HG03378 (cell line): ENCODE measurements around the gene C2.
"Not testable (repeated sequence)": the region's sequence is repeated elsewhere in the genome, so short reads cannot be mapped to it uniquely, and the experiment has no call there.

ENCODE experiments used
- ATAC-seq: cut with Tn5 transposase; IDR thresholded peaks from one replicate; pipeline ENCODE4 v1.9.1; 2021; ENCODE audit warnings: mild to moderate bottlenecking, moderate library complexity; ENCODE audit not compliant: unreplicated experiment

The C2 gene

GRCh38 chr6:31920811-31921210, 6.7 kb upstream of the C2 start:
- ATAC-seq: no peak

- ATAC-seq: no peak
Observed at GRCh38 chr6:31922942-31923341, 4.6 kb upstream of the C2 start.

GRCh38 chr6:31927863-31928671, 550 bp downstream of the C2 start:
- ATAC-seq: no peak

GRCh38 chr6:31928672-31928939, 1.1 kb downstream of the C2 start:
- no peak for ATAC-seq

- ATAC-seq: no peak
Observed at GRCh38 chr6:31930962-31931361, 3.4 kb downstream of the C2 start.

- ATAC-seq: not testable (repeated sequence)
Observed at GRCh38 chr6:31932137-31932536, 4.6 kb downstream of the C2 start.

GRCh38 chr6:31933537-31933936, 6.0 kb downstream of the C2 start:
- ATAC-seq: no peak

GRCh38 chr6:31935021-31935420, 7.5 kb downstream of the C2 start:
- no peak for ATAC-seq

- ATAC-seq: no peak
Observed at GRCh38 chr6:31935823-31936222, 8.3 kb downstream of the C2 start.

GRCh38 chr6:31940256-31940664, 12.7 kb downstream of the C2 start:
- no peak for ATAC-seq

- no peak for ATAC-seq
Observed at GRCh38 chr6:31943742-31944141, 16.2 kb downstream of the C2 start.

GRCh38 chr6:31945154-31945506, 17.6 kb downstream of the C2 start:
- no peak for ATAC-seq

GRCh38 chr6:31945507-31946369, 18.2 kb downstream of the C2 start, which contains the start of gene CFB:
Gene CFB, plus strand, starts transcription at chr6:31946095. Its CDS starts 127 bp downstream, at chr6:31946222.
- ATAC-seq: no peak

- no peak for ATAC-seq
Observed at GRCh38 chr6:31946370-31946885, 18.9 kb downstream of the C2 start.

- ATAC-seq: no peak
Observed at GRCh38 chr6:31947070-31947675, 19.7 kb downstream of the C2 start.

GRCh38 chr6:31947864-31948263, 20.3 kb downstream of the C2 start:
- no peak for ATAC-seq

- ATAC-seq: no peak
Observed at GRCh38 chr6:31948306-31948705, 20.8 kb downstream of the C2 start.

GRCh38 chr6:31948753-31949413, 21.4 kb downstream of the C2 start:
- ATAC-seq: no peak

- ATAC-seq: no peak
Observed at GRCh38 chr6:31949926-31950548, 22.5 kb downstream of the C2 start.

- no peak for ATAC-seq
Observed at GRCh38 chr6:31952140-31952805, 24.8 kb downstream of the C2 start.
